NCI-H1105 (cell line): Measurements from ENCODE around the gene LAMC3.
"Not testable (repeated sequence)": the region's sequence is repeated elsewhere in the genome, so short reads cannot be mapped to it uniquely, and the experiment has no call there.

ENCODE experiments used
- DNase-seq: peaks from one replicate; lab custom pipeline; 2025; lab: John Stamatoyannopoulos, UW

Gene LAMC3

GRCh38 chr9:131030239-131031004 is 21.4 kb downstream of the LAMC3 start:
- no peak for DNase-seq

- no peak for DNase-seq
Observed at GRCh38 chr9:131031005-131031641, 22.1 kb downstream of the LAMC3 start.

- DNase-seq = no peak
Observed at GRCh38 chr9:131031642-131032005, 22.6 kb downstream of the LAMC3 start.

- no peak for DNase-seq
Observed at GRCh38 chr9:131032384-131032783, 23.4 kb downstream of the LAMC3 start.

GRCh38 chr9:131033269-131034224 is 24.6 kb downstream of the LAMC3 start:
- no peak for DNase-seq

GRCh38 chr9:131034268-131034667 is 25.3 kb downstream of the LAMC3 start:
- no peak for DNase-seq

GRCh38 chr9:131034749-131035148 is 25.8 kb downstream of the LAMC3 start:
- DNase-seq = not testable (repeated sequence)

- no peak for DNase-seq
Observed at GRCh38 chr9:131035548-131035947, 26.6 kb downstream of the LAMC3 start.

- DNase-seq = no peak
Observed at GRCh38 chr9:131036071-131036470, 27.1 kb downstream of the LAMC3 start.

- DNase-seq = no peak
Observed at GRCh38 chr9:131036529-131037334, 27.8 kb downstream of the LAMC3 start.

GRCh38 chr9:131037335-131038255 is 28.6 kb downstream of the LAMC3 start:
- no peak for DNase-seq

- DNase-seq = no peak
Observed at GRCh38 chr9:131038256-131039128, 29.5 kb downstream of the LAMC3 start.

GRCh38 chr9:131039129-131039954 is 30.4 kb downstream of the LAMC3 start:
- no peak for DNase-seq

- no peak for DNase-seq
Observed at GRCh38 chr9:131042666-131043065, 33.7 kb downstream of the LAMC3 start.

- no peak for DNase-seq
Observed at GRCh38 chr9:131043087-131043486, 34.1 kb downstream of the LAMC3 start.

GRCh38 chr9:131043646-131044045 is 34.7 kb downstream of the LAMC3 start:
- DNase-seq = no peak

GRCh38 chr9:131045300-131046092 is 36.5 kb downstream of the LAMC3 start:
- DNase-seq = no peak

GRCh38 chr9:131046093-131046380 is 37.1 kb downstream of the LAMC3 start:
- DNase-seq = no peak
